BJ (cell line): ENCODE measurements around the gene POU1F1. TPM values are rescaled to one million over a fixed set of nuclear protein-coding genes. Genes with fewer than 3 reads are reported as not detected.
"Not testable (repeated sequence)": the region's sequence is repeated elsewhere in the genome, so short reads cannot be mapped to it uniquely, and the experiment has no call there.

Source experiments
- CTCF ChIA-PET: fragments of 350-600 bp; formaldehyde crosslinking; extraction: SDS; loops from one replicate; lab custom pipeline; 2021; ENCODE audit warnings: antibody characterized with exemption, inconsistent platforms; lab: Yijun Ruan, JAX
- POLR2A ChIA-PET: fragments of 300-600 bp; sonication (Branson Sonifier 250); formaldehyde crosslinking; extraction: SDS; loops from one replicate; lab custom pipeline; 2021; ENCODE audit warnings: antibody characterized with exemption; lab: Charles Lee
- DNase-seq: peaks from one replicate; pipeline ENCODE4 v3.0.0-alpha.2; 2011; ENCODE audit warnings: low read depth
- H3K27me3 ChIP-seq: 2 replicates; pipeline ENCODE4 v1.6.0; 2011; ENCODE audit warnings: low read length; ENCODE audit not compliant: control insufficient read depth, insufficient read depth
- H3K36me3 ChIP-seq: 2 replicates; pipeline ENCODE4 v1.5.1; 2011; ENCODE audit warnings: low read length; ENCODE audit not compliant: control insufficient read depth, insufficient read depth
- H3K4me3 ChIP-seq: 2 replicates; pipeline ENCODE4 v1.5.1; 2011; ENCODE audit warnings: low read depth, mild to moderate bottlenecking, control low read depth, low read length
- CTCF ChIP-seq: IDR thresholded peaks from 2 replicates; pipeline ENCODE4 v1.5.1; 2011; ENCODE audit warnings: low read depth, mild to moderate bottlenecking, control low read depth, inconsistent platforms, low read length, moderate library complexity; ENCODE audit not compliant: insufficient read depth
- polyA plus RNA-seq: library from polyadenylated mRNA; depleted of rRNA; stranded (reverse); fragments of >200 nt; gene quantifications from 2 replicates; pipeline ENCODE4 v1.2.3, GENCODE V29; 2011

Gene POU1F1
- polyA plus RNA-seq, 1 experiment, result not detected

GRCh38 chr3:87313641-87314040 lies 37.3 kb upstream of the POU1F1 start:
- DNase-seq, result no peak
- POLR2A ChIA-PET, result no interaction called here
- Histone ChIP-seq H3K36me3 (no peaks in the 10 kb centered on the region), H3K4me3 (no peak overlapping the region), H3K27me3 (no peaks in the 10 kb centered on the region)
- no peak for TF ChIP-seq CTCF
- CTCF ChIA-PET, result interaction anchor here (1.3 kb wide), 1 partner anchor 15 kb away, joined by 3 read pairs; no protein-coding TSS in a partner anchor

- Histone ChIP-seq H3K36me3 (no peaks in the 10 kb centered on the region), H3K4me3 (no peak overlapping the region), H3K27me3 (no peaks in the 10 kb centered on the region)
- TF ChIP-seq CTCF, result no peak
- POLR2A ChIA-PET, result no interaction called here
- CTCF ChIA-PET, result interaction anchor here (0.6 to 1.0 kb wide), 3 partner anchors 13 to 132 kb away, joined by 3 read pairs; no protein-coding TSS in a partner anchor
- no peak for DNase-seq
These were observed 34.9 kb upstream of the POU1F1 start for GRCh38 chr3:87311309-87311708.

- H3K27me3 ChIP-seq, result no peaks in the 10 kb centered on the region
- DNase-seq, result no peak
- POLR2A ChIA-PET, result no interaction called here
- CTCF ChIA-PET, result interaction anchor here (1.4 kb wide), 1 partner anchor 11 kb away, joined by 4 read pairs; no protein-coding TSS in a partner anchor
- no peak overlapping the region for H3K4me3 ChIP-seq
- no peaks in the 10 kb centered on the region for H3K36me3 ChIP-seq
- no peak for TF ChIP-seq CTCF
These were observed 33.2 kb upstream of the POU1F1 start for GRCh38 chr3:87309601-87310000.

GRCh38 chr3:87307805-87308204 lies 31.4 kb upstream of the POU1F1 start:
- DNase-seq, result no peak
- POLR2A ChIA-PET, result no interaction called here

GRCh38 chr3:87305517-87305916 lies 29.1 kb upstream of the POU1F1 start:
- no peak overlapping the region for H3K4me3 ChIP-seq
- no peaks in the 10 kb centered on the region for H3K36me3 ChIP-seq
- CTCF ChIA-PET, result interaction anchor here (0.6 kb wide), 1 partner anchor 36 kb away, joined by 3 read pairs; no protein-coding TSS in a partner anchor
- TF ChIP-seq CTCF, result no peak
- no peak for DNase-seq
- POLR2A ChIA-PET, result no interaction called here
- peaks cover 1% of the 10 kb centered on the region; the same call in 1 of the 2 replicates for H3K27me3 ChIP-seq

More at GRCh38 chr3:87307805-87308204, 31.4 kb upstream of the POU1F1 start:
- Histone ChIP-seq H3K27me3 (no peaks in the 10 kb centered on the region), H3K4me3 (no peak overlapping the region), H3K36me3 (no peaks in the 10 kb centered on the region)
- 0 out of 2 replicates have a peak, but pooled peaks have one; percentile 14 for TF ChIP-seq CTCF
- CTCF ChIA-PET, result interaction anchor here (1.1 to 1.2 kb wide), 2 partner anchors 10 to 11 kb away, joined by 3 read pairs; no protein-coding TSS in a partner anchor

- POLR2A ChIA-PET, DNase-seq, H3K36me3 ChIP-seq, H3K27me3 ChIP-seq, CTCF ChIA-PET, H3K4me3 ChIP-seq: not testable (repeated sequence)
These were observed 28.6 kb upstream of the POU1F1 start for GRCh38 chr3:87305031-87305430.
